Measurements from ENCODE around the gene POLR3GL.
"Not testable (repeated sequence)": the region's sequence is repeated elsewhere in the genome, so short reads cannot be mapped to it uniquely, and the experiment has no call there.

Gene POLR3GL

GRCh38 chr1:145964328-145965118 is at the start of gene POLR3GL, which contains the start of gene ANKRD34A:
TSS of gene POLR3GL (plus strand) at chr1:145964690. CDS start at chr1:145974866, 10,176 bp downstream.
TSS of gene ANKRD34A (minus strand) at chr1:145964575. CDS start at chr1:145961759, 2,816 bp downstream.
- peak; percentile 85 to 90 for DNase-seq

DNA sequence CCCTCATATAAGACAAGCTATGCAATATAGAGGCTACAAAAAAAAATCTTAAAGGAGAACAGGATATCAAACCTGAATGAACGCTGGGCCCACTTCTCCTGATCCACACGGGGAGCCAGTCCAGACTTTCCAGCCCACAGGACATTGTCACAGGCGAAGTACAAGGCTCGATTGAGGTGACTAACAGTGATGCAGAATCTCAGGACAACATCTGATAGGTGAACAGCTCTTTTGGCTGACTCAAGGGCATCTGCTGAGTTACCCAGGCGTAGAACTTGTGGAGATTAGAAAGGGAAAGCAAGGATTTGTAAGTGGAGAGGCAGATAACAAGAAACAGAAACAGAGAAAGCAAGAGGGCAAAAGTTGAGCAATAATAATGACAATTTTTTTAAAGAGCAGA is 47.7 kb upstream of the POLR3GL start:
- no peak for DNase-seq

DNA sequence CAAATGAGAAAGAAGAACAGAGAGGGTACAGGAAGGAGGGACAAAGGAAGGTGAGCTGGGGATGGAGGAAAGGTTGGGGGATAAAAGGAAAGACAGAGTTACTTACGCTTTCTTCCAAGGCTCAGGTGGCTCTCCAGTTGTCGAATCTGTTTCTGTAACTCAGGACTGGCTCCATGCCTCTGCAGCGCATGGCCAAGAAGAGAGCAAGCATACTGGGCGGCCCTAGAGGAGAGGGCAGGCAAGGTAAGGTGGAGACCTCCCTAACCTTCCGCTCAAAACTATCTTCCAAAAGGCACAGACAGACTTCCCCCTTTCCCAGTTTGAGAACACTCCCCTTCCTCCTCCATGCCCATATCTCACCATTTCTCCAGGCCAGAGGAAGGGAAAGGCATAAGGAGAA is 46.9 kb upstream of the POLR3GL start:
- no peak for DNase-seq

DNA sequence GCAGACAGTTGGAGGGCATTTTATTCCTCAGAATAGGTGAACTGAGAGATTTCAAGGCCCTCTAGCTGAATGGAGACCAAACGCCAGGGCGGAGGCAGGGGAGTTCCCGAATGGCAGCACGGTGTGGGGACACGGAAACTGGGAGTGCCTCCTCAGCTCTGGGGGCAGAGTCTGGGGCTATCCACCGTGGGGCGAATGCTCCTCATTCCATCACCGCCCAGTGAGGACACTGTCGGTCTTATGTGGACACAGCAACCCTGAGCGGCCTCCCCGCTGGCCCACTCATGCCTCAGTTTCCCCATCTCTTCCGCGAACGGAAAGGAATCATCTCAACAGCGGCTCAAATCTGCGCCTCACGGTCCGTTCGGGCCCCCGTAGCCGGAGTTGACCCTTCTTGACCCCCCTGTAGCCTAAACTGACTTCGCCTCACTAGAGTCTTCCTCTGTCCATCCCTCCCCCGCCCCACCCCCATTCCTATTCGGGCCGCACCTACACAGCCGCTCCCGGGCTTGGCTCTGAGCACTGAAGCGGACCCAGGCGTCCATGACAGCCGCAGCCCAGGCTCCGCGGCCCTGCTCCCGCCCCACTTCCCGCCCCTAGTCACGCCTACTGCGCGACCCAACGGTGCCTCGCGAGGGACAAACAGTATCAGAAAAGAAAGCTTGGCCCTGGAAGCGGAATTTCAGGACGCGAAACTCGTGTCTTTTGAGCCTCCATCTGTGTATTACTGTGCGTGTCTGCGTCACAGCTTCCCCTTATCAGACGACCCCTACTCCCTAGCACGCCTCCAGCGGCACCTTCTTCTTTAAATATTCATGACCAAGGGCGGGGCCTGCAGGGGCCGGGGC is 46.1 kb upstream of the POLR3GL start, which contains the start of gene PEX11B:
PEX11B (minus strand) TSS at position 574 of the 848 bp plus-strand sequence; CDS start at position 545, 29 bp downstream.
- peak; percentile 87 to 89 for DNase-seq

DNA sequence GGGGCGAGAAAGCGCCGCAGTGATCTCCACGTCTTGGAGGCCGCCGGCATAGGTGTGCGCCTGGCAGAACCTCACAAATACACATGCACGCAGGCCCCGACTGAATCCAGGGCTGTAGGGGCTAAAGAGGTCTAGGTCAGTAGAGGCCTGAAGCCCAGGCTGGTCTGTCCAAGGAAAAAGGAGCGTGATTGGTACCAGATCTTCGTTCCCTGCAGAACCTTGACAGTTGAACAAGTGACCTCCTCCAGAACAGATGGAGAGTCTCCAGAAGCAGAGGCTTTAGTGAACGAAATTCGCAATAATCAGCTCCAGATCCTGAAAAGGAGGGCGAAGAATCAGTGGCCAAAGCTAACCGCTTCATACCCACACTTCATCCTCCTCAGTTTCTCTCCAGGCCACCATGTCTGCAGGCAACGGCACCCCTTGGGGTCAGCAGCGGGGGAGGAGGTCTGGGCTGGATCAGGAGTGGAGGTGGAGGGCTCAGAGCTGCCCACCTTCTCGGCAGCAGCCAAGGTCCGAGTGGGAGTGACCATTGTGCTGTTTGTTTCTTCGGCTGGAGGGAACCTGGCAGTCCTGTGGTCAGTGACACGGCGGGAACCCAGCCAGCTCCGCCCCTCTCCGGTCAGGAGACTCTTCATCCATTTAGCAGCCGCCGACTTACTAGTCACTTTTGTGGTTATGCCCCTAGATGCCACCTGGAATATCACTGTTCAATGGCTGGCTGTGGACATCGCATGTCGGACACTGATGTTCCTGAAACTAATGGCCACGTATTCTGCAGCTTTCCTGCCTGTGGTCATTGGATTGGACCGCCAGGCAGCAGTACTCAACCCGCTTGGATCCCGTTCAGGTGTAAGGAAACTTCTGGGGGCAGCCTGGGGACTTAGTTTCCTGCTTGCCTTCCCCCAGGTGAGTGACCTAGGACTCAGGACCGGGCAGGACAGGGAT is 45.2 kb upstream of the POLR3GL start:
- no peak for DNase-seq

DNA sequence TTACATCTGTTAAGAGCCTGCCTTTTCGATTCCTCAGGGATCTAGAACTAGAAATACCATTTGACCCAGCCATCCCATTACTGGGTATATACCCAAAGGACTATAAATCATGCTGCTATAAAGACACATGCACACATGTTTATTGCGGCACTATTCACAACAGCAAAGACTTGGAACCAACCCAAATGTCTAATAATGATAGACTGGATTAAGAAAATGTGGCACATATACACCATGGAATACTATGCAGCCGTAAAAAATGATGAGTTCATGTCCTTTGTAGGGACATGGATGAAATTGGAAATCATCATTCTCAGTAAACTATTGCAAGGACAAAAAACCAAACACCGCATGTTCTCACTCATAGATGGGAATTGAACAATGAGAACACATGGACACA is 44.2 kb upstream of the POLR3GL start:
- DNase-seq: not testable (repeated sequence)

GRCh38 chr1:145922266-145922665 is 42.2 kb upstream of the POLR3GL start:
- DNase-seq: no peak

DNA sequence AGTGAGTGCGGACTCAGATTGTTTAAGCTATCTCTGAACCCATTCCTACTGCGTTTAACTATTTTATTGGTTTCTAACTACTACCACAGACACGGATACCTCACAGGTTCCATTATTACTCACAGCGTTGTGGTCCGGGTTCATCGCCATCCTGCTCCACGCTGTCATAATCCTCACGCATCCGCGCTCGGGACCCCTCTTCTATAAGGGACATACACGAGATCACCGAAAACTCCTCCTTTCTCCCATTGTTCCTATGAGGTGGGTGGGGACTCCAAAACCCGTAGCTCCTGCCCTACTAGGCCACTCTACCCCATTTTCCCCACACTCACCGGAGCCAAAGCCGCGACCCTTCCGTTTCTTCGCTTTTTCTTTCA is 37.8 kb upstream of the POLR3GL start:
- peak; percentile 34 to 62 for DNase-seq

GRCh38 chr1:145927063-145927886 is 37.2 kb upstream of the POLR3GL start, which contains the start of gene RBM8A:
TSS of gene RBM8A (minus strand) at chr1:145927484. CDS start at chr1:145927426, 58 bp downstream.
- DNase-seq: peak; percentile 78 to 95

GRCh38 chr1:145927916-145928643 is 36.4 kb upstream of the POLR3GL start:
- no peak for DNase-seq

- DNase-seq: peak in 1 of 2 experiments; percentile 16
Measured at GRCh38 chr1:145932522-145933009, 31.9 kb upstream of the POLR3GL start.

- DNase-seq: no peak
Measured at GRCh38 chr1:145935708-145936107, 28.8 kb upstream of the POLR3GL start.

DNA sequence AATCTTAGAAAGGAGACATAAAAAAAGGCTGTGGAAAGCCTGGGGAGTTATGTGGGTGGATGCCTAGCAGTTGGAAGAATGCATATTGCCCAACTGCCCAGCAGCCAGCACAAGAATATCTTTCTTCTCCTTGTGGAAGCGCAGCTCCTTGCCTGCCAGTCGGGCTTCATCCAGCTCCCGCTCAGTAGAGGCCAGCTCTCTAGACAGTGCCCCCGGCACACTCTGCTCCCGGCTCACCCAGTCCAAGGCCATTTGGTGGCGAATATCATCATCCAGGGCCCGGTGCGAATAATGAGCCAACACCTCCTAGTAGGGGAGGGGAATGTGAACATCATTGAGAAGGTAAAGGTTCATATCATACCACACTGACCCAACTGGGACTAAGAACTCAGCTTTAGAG is 28.2 kb upstream of the POLR3GL start:
- DNase-seq: no peak

- DNase-seq: no peak
Measured at GRCh38 chr1:145937436-145937835, 27.1 kb upstream of the POLR3GL start.

DNA sequence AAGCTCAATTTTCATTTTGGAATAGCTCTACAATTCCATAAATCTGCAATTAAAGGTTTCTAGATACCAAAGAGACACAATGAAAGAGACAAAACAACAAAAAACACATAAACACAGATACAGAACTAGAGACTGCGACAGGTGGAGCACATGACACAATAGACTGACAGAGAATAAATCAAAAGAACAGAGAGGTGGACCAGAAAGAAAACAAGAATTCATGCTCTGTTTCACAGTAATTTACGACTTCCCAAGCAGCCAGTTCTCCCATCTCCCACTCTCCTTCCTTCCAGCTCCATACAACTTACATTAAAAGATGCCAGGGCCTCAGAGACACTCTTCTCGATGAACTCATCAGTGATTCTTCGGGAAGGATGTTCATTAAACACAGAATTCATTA is 22.1 kb upstream of the POLR3GL start:
- DNase-seq: no peak

DNA sequence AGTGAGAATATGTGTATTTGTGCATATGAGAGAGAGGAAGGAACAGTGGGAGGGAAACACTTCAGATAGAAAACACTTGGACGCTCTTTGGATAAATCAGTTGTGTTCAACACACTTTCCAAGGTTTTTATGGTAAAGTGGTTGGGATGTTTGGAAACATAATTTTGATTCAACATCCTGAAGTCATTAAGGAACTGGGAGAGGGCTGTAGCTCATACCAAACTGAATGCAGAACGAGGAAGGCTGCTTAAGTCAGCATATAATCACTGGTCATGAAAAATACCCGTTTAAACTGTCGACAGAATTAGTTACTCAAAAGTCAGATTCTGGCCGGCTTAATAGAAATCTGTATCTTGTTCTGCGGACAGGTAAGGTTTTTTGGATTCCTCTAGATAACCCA is 21.6 kb upstream of the POLR3GL start:
- DNase-seq: no peak

- DNase-seq: no peak
Measured at GRCh38 chr1:145944532-145944931, 20.0 kb upstream of the POLR3GL start.

GRCh38 chr1:145946477-145946986 is 18.0 kb upstream of the POLR3GL start:
- no peak for DNase-seq

DNA sequence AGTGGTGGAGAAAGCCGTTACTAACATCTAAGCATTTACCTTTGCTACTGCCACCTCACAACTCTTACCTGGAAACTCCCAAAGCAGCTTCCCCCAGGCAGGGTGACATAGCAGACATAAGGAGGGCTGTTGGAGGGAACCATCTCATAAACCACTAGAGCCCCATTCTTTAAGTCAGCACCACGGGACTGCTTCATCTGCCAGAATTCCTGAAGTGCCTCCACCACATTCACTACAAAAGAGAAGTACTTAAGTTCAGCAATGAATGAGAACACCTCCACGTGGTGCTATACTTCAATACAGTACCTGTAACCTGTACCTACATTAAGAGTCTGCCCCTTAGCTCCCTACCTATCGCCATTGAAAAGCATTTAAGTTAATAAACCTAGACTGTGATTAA is 16.9 kb upstream of the POLR3GL start:
- DNase-seq: no peak

DNA sequence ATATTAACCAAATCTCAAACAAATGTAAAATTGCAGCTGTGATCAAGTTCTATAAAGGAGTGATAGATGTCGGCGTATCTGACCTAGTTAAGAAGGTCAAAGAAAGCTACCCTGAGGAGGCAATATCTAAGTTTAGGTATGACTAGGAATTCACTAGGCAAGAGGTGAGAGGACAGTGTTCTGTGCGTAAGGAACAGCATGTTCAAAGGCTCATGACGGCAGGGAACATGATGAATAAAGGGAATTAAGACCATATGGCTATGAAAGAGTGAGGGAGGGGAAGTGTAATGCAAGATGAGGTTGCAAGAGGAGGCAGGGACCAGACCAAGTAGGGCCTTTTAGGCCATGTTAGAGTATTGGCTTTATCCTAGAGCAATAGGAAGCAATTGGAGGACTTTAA is 15.3 kb upstream of the POLR3GL start:
- DNase-seq: no peak

Data from stimulated activated CD4-positive, alpha-beta T cell treated with anti-CD3 and anti-CD28 coated beads, Interleukin-4, amount 100 ng/mL, for 4 hours (primary cell).